HG03280 (cell line): ENCODE measurements around the gene CMIP.

ENCODE experiments used
- ATAC-seq: cut with Tn5 transposase; IDR thresholded peaks from one replicate; pipeline ENCODE4 v1.9.1; 2021; ENCODE audit warnings: mild to moderate bottlenecking, moderate library complexity; ENCODE audit not compliant: unreplicated experiment

The CMIP gene

DNA sequence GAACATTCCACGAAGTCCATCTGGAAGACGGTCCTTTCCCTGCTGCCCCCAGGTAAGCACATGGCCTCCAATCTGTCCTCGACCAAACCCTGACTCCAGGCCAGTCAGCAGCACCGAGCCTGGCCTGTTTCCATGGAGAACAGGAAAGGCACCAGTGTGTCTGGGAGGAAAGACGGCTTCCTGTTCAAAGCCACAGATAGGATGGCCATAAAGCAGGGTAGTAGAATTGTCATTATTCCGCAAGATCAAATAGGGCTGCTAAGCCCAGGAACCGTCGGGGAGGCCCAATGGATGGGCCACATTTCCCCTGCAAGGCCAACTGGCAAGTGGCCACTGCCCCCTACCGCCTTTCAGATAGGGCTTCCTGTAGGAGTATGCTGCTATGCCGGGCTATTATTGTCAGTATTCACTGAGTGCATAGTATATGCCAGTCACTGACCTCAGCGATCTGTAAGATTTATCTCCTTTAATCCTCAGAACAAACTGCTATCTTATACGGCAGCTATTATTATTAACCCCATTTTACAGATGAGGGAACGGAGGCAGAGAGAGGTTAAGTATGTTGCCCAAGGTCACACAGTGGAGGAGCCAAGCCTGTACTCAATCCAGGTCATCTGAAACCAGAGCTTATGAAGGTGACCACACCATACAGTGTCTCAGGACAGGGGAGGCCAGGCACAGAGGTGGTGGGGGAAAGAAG is 311.5 kb downstream of the CMIP start:
- no peak for ATAC-seq

DNA sequence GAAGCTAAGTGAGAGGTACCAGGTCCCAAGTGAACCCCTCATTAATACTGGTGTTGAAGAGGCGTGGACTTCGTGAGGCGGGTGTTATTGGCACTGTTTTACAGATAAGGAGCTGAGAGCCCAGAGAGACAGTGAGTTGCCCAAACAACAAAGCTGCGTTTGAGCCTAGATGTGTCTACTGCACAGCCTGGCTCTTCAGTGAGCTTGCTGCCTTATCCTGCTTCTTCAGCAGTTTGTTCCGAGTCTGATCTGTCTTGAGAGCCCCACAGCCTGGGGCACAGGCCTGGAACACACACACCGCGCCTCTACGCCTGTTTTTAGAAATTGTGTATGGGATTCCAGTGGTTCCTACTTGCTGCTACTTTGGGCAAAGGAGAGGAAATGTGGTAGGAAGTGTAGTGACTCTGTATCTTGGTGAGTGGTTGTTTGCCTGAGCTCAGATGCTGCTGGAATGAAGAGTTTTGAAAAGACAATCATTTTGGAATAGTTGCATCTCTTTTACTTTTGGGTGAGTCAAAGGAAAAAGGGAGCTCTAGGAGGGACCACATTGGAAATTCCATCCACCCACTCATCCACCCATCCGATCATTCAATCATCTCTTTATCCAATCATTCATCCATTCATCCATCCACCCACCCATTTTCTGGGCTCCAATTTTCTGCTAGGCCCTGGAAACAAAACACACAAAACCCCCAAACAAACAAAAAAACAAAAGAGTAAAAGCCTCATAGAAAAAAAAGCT is 312.2 kb downstream of the CMIP start:
- ATAC-seq = no peak

DNA sequence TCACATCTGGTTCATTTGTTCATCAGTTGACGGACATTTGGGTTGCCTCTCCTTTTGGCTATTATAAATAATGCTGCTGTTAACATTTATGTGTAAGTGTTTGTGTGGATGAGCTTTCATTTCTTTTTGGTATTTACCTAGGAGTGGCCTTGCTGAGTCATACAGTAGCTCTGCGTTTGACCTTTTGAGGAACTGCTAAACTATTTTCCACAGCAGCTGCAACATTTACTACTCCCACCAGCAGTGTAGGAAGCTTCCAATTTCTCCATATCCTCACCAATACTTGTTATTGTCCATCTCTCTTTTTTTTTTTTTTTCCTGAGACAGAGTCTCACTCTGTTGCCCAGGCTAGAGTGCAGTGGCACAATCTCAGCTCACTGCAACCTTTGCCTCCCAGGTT is 313.8 kb downstream of the CMIP start:
- ATAC-seq = no peak
